DMS53 (cell line): ENCODE measurements around the gene GP1BA.

Experiments
- DNase-seq: peaks from one replicate; lab custom pipeline; 2025; lab: John Stamatoyannopoulos, UW

The GP1BA gene

DNA sequence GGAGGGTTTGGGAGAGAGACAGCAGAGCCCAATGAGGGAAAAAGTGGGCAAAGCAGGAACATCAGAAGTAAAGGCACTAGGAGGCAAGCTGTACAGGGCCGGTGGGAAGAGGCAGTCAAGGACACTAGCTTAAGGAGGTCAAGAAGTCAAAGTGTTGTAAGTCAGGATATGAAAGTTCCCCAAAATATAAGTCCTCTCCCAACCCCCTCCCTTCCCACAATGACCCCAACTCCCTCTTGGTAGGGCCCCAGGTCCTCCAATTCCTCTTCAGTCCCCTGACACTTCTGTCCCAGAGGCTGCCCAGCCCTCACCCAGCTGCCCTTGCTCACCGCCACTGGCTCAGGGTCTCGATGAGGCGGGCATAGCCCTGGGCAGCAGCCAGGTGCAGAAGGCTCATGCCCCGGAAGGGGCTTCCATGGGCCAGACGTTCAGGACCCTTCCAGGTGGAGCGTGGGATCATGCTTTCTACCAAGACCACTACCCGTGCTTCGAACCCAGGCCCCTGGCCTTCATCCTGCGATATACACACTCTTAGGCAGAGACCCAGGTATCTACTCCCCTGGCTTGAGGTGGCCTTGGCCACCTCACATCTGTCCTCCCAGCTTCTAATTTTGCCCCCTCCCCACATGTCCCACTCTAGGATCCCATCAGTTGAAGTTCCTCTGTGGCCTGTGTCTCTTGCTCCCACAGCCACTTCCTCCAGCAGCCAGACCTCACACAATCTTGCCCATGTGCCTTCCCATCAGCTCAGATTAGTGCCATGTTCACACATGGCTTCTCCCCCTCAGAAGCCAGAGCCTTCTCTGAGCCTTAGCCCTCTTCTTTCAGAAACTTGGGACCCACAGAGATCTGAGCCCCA, 41.4 kb downstream of the GP1BA start:
- DNase-seq, result no peak

DNA sequence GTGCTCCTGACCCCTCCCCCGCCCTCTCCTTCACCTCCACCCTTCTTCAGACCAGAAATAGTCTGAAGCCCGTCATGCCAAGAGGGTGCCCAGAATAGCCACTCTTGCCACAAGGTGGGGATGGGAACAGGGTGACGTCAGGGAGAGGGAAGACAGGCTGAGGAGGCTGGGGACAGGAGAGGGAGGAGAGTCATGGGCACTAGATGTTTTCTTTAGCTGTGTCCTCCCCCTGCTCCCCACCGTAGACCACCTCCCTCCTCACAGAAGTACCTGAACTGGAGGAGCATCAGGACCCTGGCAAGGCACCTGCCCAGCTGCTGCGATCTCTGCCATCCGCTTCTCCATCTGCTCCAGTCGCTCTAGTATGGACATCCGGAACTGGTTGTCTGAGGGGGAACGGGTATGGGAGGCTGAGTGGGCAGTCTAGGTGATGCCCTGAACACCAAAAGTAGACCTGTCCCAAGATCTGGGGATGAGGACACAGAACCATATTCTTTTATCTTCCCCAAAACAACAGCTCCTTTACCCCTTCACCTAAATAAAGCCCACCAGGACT, 42.1 kb downstream of the GP1BA start:
- no peak for DNase-seq

DNA sequence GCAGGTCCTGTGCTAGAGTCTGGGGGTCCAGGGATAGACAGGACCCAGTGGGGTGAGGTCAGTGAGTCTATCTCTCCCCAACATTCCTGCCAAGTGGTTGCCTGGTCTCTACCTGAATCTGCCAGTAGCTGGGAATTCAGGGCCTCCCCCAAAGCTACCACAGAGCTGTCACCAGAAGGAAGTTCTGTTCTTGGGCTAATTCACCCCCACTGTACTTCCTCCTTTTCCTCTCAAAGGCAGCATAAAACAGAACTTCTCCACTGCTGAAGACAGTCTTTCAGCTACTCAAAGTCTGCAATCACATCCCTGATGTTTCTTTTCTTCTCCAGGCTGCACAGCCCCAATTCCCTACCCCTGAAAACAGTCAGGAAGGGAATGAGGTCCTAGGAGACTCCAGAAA, 46.6 kb downstream of the GP1BA start:
- no peak for DNase-seq

DNA sequence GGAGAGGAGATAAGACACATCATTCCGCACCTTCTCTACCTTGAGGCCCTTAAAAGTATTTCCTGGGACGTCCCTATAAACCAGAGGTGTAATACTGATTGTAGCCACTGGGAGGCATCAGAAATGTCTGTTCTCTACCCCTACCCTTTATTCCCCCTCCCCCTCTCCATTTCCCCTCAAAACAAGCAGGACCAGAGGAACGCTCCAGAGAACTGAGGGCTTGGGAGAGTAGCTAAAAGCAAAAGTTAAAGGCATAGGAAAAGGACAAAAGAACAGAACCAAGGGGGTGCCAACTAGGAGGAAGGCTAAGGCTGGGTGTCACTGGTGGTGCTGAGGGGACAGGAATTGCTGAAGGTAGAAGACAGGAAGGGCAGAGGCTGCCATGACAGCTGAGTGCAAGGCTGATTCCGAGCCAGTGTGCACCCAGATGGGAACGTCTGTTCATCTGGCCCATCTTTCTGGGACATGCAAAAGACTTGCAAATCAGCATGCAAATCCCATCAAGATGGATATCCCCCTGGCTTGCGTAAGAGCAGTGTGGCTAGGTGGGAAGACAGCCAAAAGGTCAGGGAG, 48.7 kb downstream of the GP1BA start:
- peak; percentile 64 for DNase-seq

DNA sequence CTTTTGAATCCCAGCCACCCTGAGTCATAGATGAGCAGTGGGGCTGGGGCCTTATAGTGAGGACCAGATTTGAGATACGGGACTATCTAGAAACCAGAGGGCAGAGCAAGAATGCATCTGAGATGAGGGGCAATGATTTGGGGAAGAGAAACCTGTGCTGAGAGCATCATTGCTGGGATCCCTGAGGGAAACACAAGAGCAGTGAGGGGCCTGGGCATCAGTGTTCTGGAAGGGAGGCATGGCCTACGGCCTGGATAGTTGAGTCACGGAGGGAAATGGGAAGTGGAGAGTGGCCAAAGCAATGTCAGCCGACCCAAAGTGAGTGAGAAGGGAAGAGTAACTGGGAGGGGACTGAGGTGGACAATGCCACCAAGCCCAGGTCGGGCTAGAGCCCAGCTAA, 50.2 kb downstream of the GP1BA start:
- DNase-seq, result no peak
